Subcutaneous abdominal adipose tissue (tissue), 5 donors: ENCODE measurements around the gene WIPF2.

Experiments used
- H3K27ac ChIP-seq: one replicate; pipeline ENCODE4 v1.7.0; 2013; ENCODE audit warnings: low read depth, mild to moderate bottlenecking, inconsistent platforms, low read length, moderate library complexity
- H3K27me3 ChIP-seq, 5 donors: one replicate each; pipeline ENCODE4 v1.7.0; 2013; ENCODE audit warnings: low read length in 5 of 5, inconsistent platforms in 1 of 5; ENCODE audit not compliant: control insufficient read depth in 5 of 5, insufficient read depth in 4 of 5
- H3K36me3 ChIP-seq, 5 donors: one replicate each; pipeline ENCODE4 v1.7.0; 2013; ENCODE audit warnings: low read length in 5 of 5; ENCODE audit not compliant: control insufficient read depth in 5 of 5, insufficient read depth in 5 of 5
- H3K4me1 ChIP-seq, 5 donors: one replicate each; pipeline ENCODE4 v1.7.0; 2013; ENCODE audit warnings: low read length in 5 of 5, mild to moderate bottlenecking in 3 of 5, moderate library complexity in 1 of 5; ENCODE audit not compliant: control insufficient read depth in 5 of 5, insufficient read depth in 5 of 5
- H3K4me3 ChIP-seq, 5 donors: one replicate each; pipeline ENCODE4 v1.7.0; 2013; ENCODE audit warnings: low read length in 5 of 5, low read depth in 1 of 5
- H3K9ac ChIP-seq, 5 donors: one replicate each; pipeline ENCODE4 v1.7.0; 2013; ENCODE audit warnings: low read length in 5 of 5, mild to moderate bottlenecking in 4 of 5, moderate library complexity in 3 of 5
- H3K9me3 ChIP-seq, 5 donors: one replicate each; pipeline ENCODE4 v1.7.0; 2013; ENCODE audit warnings: low read length in 5 of 5; ENCODE audit not compliant: control insufficient read depth in 5 of 5
- donor health status: healthy.
- donor health status: healthy.
- donor health status: healthy.
- donor health status: healthy.
- donor health status: healthy.

Gene WIPF2

DNA sequence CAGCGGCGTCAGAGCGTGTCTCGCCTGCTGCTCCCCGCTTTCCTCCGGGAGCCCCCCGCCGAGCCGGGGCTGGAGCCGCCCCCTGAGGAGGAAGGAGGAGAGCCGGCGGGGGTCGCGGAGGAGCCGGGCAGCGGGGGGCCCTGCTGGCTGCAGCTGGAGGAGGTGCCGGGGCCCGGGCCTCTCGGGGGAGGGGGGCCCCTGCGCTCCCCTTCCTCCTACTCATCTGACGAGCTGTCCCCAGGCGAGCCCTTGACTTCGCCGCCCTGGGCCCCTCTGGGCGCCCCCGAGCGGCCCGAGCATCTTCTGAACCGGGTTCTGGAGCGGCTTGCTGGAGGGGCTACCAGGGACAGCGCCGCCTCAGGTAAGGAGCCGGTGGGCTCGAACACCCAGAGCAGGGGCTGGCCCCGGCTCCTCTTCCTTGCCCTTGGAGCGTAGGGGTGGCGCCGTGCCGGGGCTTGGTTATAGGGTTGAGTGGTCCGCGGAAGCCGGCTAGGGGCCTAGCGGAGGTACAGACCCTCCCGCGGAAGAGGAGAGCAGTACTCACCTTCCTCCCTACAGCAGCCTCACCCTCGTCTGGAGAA, 41.0 kb upstream of the WIPF2 start:
- Histone ChIP-seq H3K27ac (no peak overlapping the region), H3K4me3 (no peak overlapping the region)

GRCh38 chr17:40178660-40179059, 40.4 kb upstream of the WIPF2 start:
- Histone ChIP-seq H3K9me3 (no peaks in the 10 kb centered on the region), H3K36me3 (peaks cover 0 to 30% (median 22%) of the 10 kb centered on the region in 5 donors), H3K4me3 (no peak overlapping the region), H3K27ac (no peak overlapping the region), H3K9ac (no peak overlapping the region), H3K27me3 (no peaks in the 10 kb centered on the region), H3K4me1 (peaks cover 0 to 9% (median 5%) of the 10 kb centered on the region in 5 donors)

More for the DNA sequence above, 41.0 kb upstream of the WIPF2 start:
- Histone ChIP-seq H3K9ac (no peak overlapping the region), H3K4me1 (peaks cover 0 to 9% (median 5%) of the 10 kb centered on the region in 5 donors), H3K36me3 (peaks cover 3 to 36% (median 28%) of the 10 kb centered on the region in 5 donors), H3K27me3 (no peaks in the 10 kb centered on the region), H3K9me3 (no peaks in the 10 kb centered on the region)

- Histone ChIP-seq H3K36me3 (peaks cover 0 to 17% (median 14%) of the 10 kb centered on the region in 5 donors), H3K4me1 (peaks cover 0 to 9% (median 5%) of the 10 kb centered on the region in 5 donors), H3K27ac (no peak overlapping the region), H3K4me3 (no peak overlapping the region), H3K9ac (no peak overlapping the region), H3K27me3 (no peaks in the 10 kb centered on the region), H3K9me3 (no peaks in the 10 kb centered on the region)
These were observed 39.0 kb upstream of the WIPF2 start for GRCh38 chr17:40179923-40180659.

- Histone ChIP-seq H3K9me3 (no peaks in the 10 kb centered on the region), H3K9ac (no peak overlapping the region), H3K27ac (no peak overlapping the region), H3K27me3 (no peaks in the 10 kb centered on the region), H3K4me3 (no peak overlapping the region), H3K4me1 (peaks cover 0 to 13% (median 5%) of the 10 kb centered on the region in 5 donors), H3K36me3 (peaks cover 0 to 15% (median 13%) of the 10 kb centered on the region in 5 donors)
These were observed 38.4 kb upstream of the WIPF2 start for GRCh38 chr17:40180694-40181093.

DNA sequence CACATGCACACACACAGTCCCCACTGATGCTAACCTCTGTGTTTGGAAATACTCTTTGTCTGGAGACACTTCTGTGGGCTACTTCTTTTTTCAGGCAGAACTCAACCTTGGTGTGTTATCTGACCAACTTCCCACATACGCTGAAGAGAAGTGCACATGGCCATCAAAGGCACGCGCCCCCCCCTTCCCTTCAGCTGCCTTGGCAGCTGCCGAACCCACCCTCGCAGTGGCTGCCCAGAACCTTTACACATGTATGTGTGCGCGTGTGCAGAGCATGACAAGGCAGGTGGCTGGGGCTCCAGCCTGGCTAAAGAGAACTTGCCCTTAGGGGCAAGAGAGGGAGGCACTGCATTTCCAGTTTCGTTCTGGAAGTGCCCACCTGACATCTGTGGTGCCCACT, 37.9 kb upstream of the WIPF2 start:
- H3K9me3 ChIP-seq, result no peaks in the 10 kb centered on the region
- no peak overlapping the region for H3K4me3 ChIP-seq
- H3K9ac ChIP-seq, result no peak overlapping the region
- no peaks in the 10 kb centered on the region for H3K27me3 ChIP-seq
- H3K4me1 ChIP-seq, result peaks cover 0 to 13% (median 5%) of the 10 kb centered on the region in 5 donors
- peaks cover 0 to 14% (median 8%) of the 10 kb centered on the region in 5 donors for H3K36me3 ChIP-seq
- H3K27ac ChIP-seq, result no peak overlapping the region

DNA sequence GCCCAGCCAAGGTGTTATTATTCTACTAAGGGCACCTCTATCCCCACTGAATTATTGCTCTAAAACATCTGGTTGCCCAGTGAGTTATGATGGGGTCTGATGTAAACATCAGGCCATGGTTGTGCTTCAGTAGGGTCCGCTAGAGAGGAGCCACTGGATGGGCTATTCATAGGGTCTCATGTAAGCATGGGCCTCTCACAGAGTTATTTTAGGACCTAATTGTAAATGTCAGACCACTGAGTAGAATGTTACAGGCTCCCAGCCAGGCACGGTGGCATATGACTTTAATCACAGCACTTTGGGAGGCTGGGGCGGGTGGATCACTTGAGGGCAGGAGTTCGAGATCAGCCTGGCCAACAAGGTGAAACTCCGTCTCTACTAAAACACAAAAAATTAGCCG, 36.5 kb upstream of the WIPF2 start:
- Histone ChIP-seq H3K27ac (no peak overlapping the region), H3K36me3 (peaks cover 0 to 8% (median 0%) of the 10 kb centered on the region in 5 donors), H3K9ac (no peak overlapping the region), H3K4me1 (peaks cover 0 to 8% (median 0%) of the 10 kb centered on the region in 5 donors), H3K27me3 (no peaks in the 10 kb centered on the region), H3K4me3 (no peak overlapping the region), H3K9me3 (no peaks in the 10 kb centered on the region)

- peaks cover 4 to 20% (median 14%) of the 10 kb centered on the region in 5 donors for H3K4me1 ChIP-seq
- no peak overlapping the region for H3K4me3 ChIP-seq
- no peak overlapping the region for H3K9ac ChIP-seq
- no peaks in the 10 kb centered on the region for H3K9me3 ChIP-seq
- no peaks in the 10 kb centered on the region for H3K27me3 ChIP-seq
- H3K27ac ChIP-seq, result no peak overlapping the region
- peaks cover 0 to 10% (median 5%) of the 10 kb centered on the region in 5 donors for H3K36me3 ChIP-seq
These were observed 31.9 kb upstream of the WIPF2 start for GRCh38 chr17:40187238-40187637.

GRCh38 chr17:40188694-40189093, 30.4 kb upstream of the WIPF2 start:
- Histone ChIP-seq H3K9me3 (no peaks in the 10 kb centered on the region), H3K36me3 (peaks cover 0 to 16% (median 12%) of the 10 kb centered on the region in 5 donors), H3K4me3 (no peak overlapping the region), H3K9ac (no peak overlapping the region), H3K27ac (no peak overlapping the region), H3K27me3 (no peaks in the 10 kb centered on the region), H3K4me1 (peaks cover 4 to 20% (median 14%) of the 10 kb centered on the region in 5 donors)

- H3K27me3 ChIP-seq, result no peaks in the 10 kb centered on the region
- H3K36me3 ChIP-seq, result peaks cover 0 to 22% (median 12%) of the 10 kb centered on the region in 5 donors
- peaks cover 4 to 18% (median 14%) of the 10 kb centered on the region in 5 donors for H3K4me1 ChIP-seq
- peak overlapping the region in 3 of 5 donors; percentile 19 to 63 (median 62) for H3K4me3 ChIP-seq
- no peak overlapping the region for H3K27ac ChIP-seq
- no peaks in the 10 kb centered on the region for H3K9me3 ChIP-seq
- H3K9ac ChIP-seq, result no peak overlapping the region
These were observed 28.7 kb upstream of the WIPF2 start for GRCh38 chr17:40190197-40191021.
